HG03378 (cell line): ENCODE results near the gene DISC1.

Experiments
- ATAC-seq: cut with Tn5 transposase; IDR thresholded peaks from one replicate; pipeline ENCODE4 v1.9.1; 2021; ENCODE audit warnings: mild to moderate bottlenecking, moderate library complexity; ENCODE audit not compliant: unreplicated experiment

DISC1 gene

GRCh38 chr1:231806623-231807495 lies 180.3 kb downstream of the DISC1 start:
- ATAC-seq = no peak

- no peak for ATAC-seq
Measured at GRCh38 chr1:231807541-231807940, 181.0 kb downstream of the DISC1 start.

GRCh38 chr1:231808116-231808515 lies 181.5 kb downstream of the DISC1 start:
- ATAC-seq = no peak

GRCh38 chr1:231808990-231809389 lies 182.4 kb downstream of the DISC1 start:
- ATAC-seq = no peak

- no peak for ATAC-seq
Measured at GRCh38 chr1:231810415-231810814, 183.8 kb downstream of the DISC1 start.

- no peak for ATAC-seq
Measured at GRCh38 chr1:231814021-231814420, 187.4 kb downstream of the DISC1 start.

GRCh38 chr1:231814521-231814920 lies 187.9 kb downstream of the DISC1 start:
- ATAC-seq = no peak

GRCh38 chr1:231817801-231818200 lies 191.2 kb downstream of the DISC1 start:
- ATAC-seq = no peak

GRCh38 chr1:231818337-231818736 lies 191.7 kb downstream of the DISC1 start:
- ATAC-seq = no peak

GRCh38 chr1:231821281-231821680 lies 194.7 kb downstream of the DISC1 start:
- ATAC-seq = no peak

GRCh38 chr1:231822041-231822440 lies 195.5 kb downstream of the DISC1 start:
- ATAC-seq = no peak

- no peak for ATAC-seq
Measured at GRCh38 chr1:231826566-231826965, 200.0 kb downstream of the DISC1 start.

GRCh38 chr1:231827337-231828105 lies 200.9 kb downstream of the DISC1 start:
- ATAC-seq = no peak

GRCh38 chr1:231828182-231828920 lies 201.8 kb downstream of the DISC1 start:
- ATAC-seq = no peak

GRCh38 chr1:231829332-231829731 lies 202.7 kb downstream of the DISC1 start:
- no peak for ATAC-seq

GRCh38 chr1:231836227-231836893 lies 209.8 kb downstream of the DISC1 start:
- no peak for ATAC-seq

GRCh38 chr1:231838521-231838920 lies 211.9 kb downstream of the DISC1 start:
- ATAC-seq = no peak

GRCh38 chr1:231839999-231840398 lies 213.4 kb downstream of the DISC1 start:
- ATAC-seq = no peak

GRCh38 chr1:231841616-231842344 lies 215.2 kb downstream of the DISC1 start:
- no peak for ATAC-seq

GRCh38 chr1:231842441-231842840 lies 215.9 kb downstream of the DISC1 start:
- no peak for ATAC-seq
